Loucy (cell line): ENCODE measurements around the gene PRRT3.
"Not testable (repeated sequence)": the region's sequence is repeated elsewhere in the genome, so short reads cannot be mapped to it uniquely, and the experiment has no call there.

Experiments
- EZH2phosphoT487 ChIP-seq: fragments of 200-600 bp; IDR thresholded peaks from 2 replicates; pipeline ENCODE4 v1.6.1; 2018; ENCODE audit warnings: antibody characterized with exemption, mild to moderate bottlenecking, moderate library complexity, borderline replicate concordance
- TF ChIP-seq, protein P1 (sequence below): fragments of 200-600 bp; sonication (generic); conservative IDR thresholded peaks from 2 replicates; pipeline ENCODE4 v1.5.1; 2014; ENCODE audit warnings: mild to moderate bottlenecking, antibody characterized with exemption, low read length

DNA sequence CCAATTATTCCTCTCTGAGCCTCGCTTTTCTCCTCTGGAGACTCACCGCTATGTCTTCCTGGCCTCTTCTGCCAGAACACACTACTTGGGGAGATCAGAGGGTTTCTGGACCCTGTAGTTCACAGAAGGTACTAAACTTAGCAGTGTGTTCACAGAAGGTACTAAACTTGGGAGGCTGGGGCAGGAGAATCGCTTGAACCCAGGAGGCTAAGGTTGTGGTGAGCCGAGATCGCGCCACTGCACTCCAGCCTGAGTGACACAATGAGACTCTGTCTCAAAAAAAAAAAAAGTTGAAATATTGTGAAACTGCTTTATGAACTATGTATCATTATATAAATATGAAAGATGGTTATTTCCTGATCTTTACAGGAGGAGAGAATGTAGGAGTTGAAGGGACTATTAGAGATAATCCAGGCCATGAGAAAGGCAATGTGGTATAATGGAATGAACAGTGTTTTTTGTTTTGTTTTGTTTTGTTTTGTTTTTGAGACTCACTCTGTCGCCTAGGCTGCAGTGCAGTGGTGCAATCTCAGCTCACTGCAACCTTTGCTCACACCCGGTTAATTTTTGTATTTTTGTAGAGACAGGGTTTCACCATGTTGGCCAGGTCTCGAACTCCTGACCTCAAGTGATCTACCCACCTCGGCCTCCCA is 55.3 kb downstream of the PRRT3 start:
- not testable (repeated sequence) for TF ChIP-seq EZH2phosphoT487
- TF ChIP-seq, protein P1, sequence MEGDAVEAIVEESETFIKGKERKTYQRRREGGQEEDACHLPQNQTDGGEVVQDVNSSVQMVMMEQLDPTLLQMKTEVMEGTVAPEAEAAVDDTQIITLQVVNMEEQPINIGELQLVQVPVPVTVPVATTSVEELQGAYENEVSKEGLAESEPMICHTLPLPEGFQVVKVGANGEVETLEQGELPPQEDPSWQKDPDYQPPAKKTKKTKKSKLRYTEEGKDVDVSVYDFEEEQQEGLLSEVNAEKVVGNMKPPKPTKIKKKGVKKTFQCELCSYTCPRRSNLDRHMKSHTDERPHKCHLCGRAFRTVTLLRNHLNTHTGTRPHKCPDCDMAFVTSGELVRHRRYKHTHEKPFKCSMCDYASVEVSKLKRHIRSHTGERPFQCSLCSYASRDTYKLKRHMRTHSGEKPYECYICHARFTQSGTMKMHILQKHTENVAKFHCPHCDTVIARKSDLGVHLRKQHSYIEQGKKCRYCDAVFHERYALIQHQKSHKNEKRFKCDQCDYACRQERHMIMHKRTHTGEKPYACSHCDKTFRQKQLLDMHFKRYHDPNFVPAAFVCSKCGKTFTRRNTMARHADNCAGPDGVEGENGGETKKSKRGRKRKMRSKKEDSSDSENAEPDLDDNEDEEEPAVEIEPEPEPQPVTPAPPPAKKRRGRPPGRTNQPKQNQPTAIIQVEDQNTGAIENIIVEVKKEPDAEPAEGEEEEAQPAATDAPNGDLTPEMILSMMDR: not testable (repeated sequence)
